ENCODE data around the gene RARRES2. TPM values are rescaled to one million over a fixed set of nuclear protein-coding genes. Genes with fewer than 3 reads are reported as not detected.
A peak's percentile ranks its signal among the peaks of the same experiment; 100 is the strongest.

The RARRES2 gene
- total and polyA plus RNA-seq, 2 of the 13 experiments (the other 11 are each of a cell fraction or from before 2014, with no cell fraction given), result 134 to 172 TPM

GRCh38 chr7:150368884-150369747 is 27.7 kb upstream of the RARRES2 start (continued):
- TF ChIP-seq, protein P1, sequence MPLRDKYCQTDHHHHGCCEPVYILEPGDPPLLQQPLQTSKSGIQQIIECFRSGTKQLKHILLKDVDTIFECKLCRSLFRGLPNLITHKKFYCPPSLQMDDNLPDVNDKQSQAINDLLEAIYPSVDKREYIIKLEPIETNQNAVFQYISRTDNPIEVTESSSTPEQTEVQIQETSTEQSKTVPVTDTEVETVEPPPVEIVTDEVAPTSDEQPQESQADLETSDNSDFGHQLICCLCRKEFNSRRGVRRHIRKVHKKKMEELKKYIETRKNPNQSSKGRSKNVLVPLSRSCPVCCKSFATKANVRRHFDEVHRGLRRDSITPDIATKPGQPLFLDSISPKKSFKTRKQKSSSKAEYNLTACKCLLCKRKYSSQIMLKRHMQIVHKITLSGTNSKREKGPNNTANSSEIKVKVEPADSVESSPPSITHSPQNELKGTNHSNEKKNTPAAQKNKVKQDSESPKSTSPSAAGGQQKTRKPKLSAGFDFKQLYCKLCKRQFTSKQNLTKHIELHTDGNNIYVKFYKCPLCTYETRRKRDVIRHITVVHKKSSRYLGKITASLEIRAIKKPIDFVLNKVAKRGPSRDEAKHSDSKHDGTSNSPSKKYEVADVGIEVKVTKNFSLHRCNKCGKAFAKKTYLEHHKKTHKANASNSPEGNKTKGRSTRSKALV (CRISPR knock-in tag; IDR thresholded peaks at IDR 0.05), result no peak
- TF ChIP-seq NFE2L1 (CRISPR knock-in tag; IDR thresholded peaks at IDR 0.05; ENCODE audit: borderline replicate concordance) (no peak), ZSCAN25 (CRISPR knock-in tag; IDR thresholded peaks at IDR 0.05) (no peak), THAP11 (CRISPR knock-in tag; IDR thresholded peaks at IDR 0.05) (no peak), ELF1 (CRISPR knock-in tag; IDR thresholded peaks at IDR 0.05) (peak; percentile 62), JUND (CRISPR knock-in tag; IDR thresholded peaks at IDR 0.05) (peak; percentile 19; the same call in 1 of the 2 replicates), MTF2 (CRISPR knock-in tag; IDR thresholded peaks at IDR 0.05; ENCODE audit: borderline replicate concordance) (no peak), TBP (CRISPR knock-in tag; IDR thresholded peaks at IDR 0.05) (no peak), NR1H2 (CRISPR knock-in tag; IDR thresholded peaks at IDR 0.05; ENCODE audit: borderline replicate concordance, low read depth) (no peak), BRD4 (CRISPR knock-in tag; IDR thresholded peaks at IDR 0.05) (peak; percentile 2; the same call in 1 of the 2 replicates), ZNF615 (CRISPR knock-in tag; IDR thresholded peaks at IDR 0.05; ENCODE audit: borderline replicate concordance) (no peak), SP5 (CRISPR knock-in tag; IDR thresholded peaks at IDR 0.05; ENCODE audit: borderline replicate concordance, low read depth) (no peak), CBX2 (IDR thresholded peaks at IDR 0.05; ENCODE audit: low read depth, low read length) (no peak), CBX2 (CRISPR knock-in tag; IDR thresholded peaks at IDR 0.05; ENCODE audit: low read depth) (no peak), TMF1 (CRISPR knock-in tag; IDR thresholded peaks at IDR 0.05; ENCODE audit: low read depth) (no peak), NBN (conservative IDR thresholded peaks at IDR 0.05) (no peak), ZNF879 (CRISPR knock-in tag; IDR thresholded peaks at IDR 0.05) (no peak), POLR2AphosphoS2 (IDR thresholded peaks at IDR 0.05; ENCODE audit: low read depth, low read length) (no peak), ZNF713 (CRISPR knock-in tag; IDR thresholded peaks at IDR 0.05) (no peak), ATF6 (CRISPR knock-in tag; conservative IDR thresholded peaks at IDR 0.05) (no peak), GABPB1 (CRISPR knock-in tag; IDR thresholded peaks at IDR 0.05) (no peak), ZFAT (CRISPR knock-in tag; conservative IDR thresholded peaks at IDR 0.05) (no peak), RCOR2 (CRISPR knock-in tag; IDR thresholded peaks at IDR 0.05) (no peak)
- TF ChIP-seq, protein P2, sequence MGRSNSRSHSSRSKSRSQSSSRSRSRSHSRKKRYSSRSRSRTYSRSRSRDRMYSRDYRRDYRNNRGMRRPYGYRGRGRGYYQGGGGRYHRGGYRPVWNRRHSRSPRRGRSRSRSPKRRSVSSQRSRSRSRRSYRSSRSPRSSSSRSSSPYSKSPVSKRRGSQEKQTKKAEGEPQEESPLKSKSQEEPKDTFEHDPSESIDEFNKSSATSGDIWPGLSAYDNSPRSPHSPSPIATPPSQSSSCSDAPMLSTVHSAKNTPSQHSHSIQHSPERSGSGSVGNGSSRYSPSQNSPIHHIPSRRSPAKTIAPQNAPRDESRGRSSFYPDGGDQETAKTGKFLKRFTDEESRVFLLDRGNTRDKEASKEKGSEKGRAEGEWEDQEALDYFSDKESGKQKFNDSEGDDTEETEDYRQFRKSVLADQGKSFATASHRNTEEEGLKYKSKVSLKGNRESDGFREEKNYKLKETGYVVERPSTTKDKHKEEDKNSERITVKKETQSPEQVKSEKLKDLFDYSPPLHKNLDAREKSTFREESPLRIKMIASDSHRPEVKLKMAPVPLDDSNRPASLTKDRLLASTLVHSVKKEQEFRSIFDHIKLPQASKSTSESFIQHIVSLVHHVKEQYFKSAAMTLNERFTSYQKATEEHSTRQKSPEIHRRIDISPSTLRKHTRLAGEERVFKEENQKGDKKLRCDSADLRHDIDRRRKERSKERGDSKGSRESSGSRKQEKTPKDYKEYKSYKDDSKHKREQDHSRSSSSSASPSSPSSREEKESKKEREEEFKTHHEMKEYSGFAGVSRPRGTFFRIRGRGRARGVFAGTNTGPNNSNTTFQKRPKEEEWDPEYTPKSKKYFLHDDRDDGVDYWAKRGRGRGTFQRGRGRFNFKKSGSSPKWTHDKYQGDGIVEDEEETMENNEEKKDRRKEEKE (IDR thresholded peaks at IDR 0.05), result no peak
- TF ChIP-seq, protein P3, sequence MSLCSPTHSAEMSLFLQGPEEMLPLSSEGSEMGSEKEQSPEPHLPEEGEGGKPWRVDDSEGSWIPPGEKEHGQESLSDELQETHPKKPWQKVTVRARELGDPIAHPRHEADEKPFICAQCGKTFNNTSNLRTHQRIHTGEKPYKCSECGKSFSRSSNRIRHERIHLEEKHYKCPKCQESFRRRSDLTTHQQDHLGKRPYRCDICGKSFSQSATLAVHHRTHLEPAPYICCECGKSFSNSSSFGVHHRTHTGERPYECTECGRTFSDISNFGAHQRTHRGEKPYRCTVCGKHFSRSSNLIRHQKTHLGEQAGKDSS (CRISPR knock-in tag; IDR thresholded peaks at IDR 0.05; ENCODE audit: borderline replicate concordance, low read depth), result no peak

Data from HepG2 (cell line).